GM18861 (cell line): ENCODE results near the gene PRAMEF20.
"Not testable (repeated sequence)": the region's sequence is repeated elsewhere in the genome, so short reads cannot be mapped to it uniquely, and the experiment has no call there.

Experiments
- ATAC-seq: cut with Tn5 transposase; IDR thresholded peaks from one replicate; pipeline ENCODE4 v1.9.1; 2021; ENCODE audit not compliant: unreplicated experiment

Gene PRAMEF20

DNA sequence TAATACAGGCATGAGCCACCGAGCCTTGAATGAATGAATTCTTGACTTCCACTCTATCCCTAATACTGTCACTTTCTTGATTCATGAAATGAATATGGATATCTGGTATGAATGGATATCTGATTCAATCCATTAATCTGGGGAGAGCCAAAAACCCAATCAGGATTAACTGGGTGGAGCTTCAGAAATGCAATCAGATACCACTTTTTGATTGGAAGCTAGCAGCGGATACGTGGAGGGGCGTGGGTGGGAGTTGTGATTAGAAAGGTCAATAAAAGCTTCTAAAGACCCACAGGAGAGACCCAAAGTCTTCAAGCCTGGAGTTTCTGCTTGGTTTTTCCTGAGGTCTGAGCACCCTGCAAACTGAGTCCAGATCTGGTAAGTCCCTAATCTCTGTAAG, at the start of gene PRAMEF20:
PRAMEF20 (plus strand) TSS at position 301 of the 400 bp plus-strand sequence. CDS start 5,905 bp downstream, outside the sequence.
- ATAC-seq = not testable (repeated sequence)

- not testable (repeated sequence) for ATAC-seq
Measured at GRCh38 chr1:13362364-13362763, 47.9 kb upstream of the PRAMEF20 start.

- not testable (repeated sequence) for ATAC-seq
Measured at GRCh38 chr1:13364928-13365327, 45.3 kb upstream of the PRAMEF20 start.

DNA sequence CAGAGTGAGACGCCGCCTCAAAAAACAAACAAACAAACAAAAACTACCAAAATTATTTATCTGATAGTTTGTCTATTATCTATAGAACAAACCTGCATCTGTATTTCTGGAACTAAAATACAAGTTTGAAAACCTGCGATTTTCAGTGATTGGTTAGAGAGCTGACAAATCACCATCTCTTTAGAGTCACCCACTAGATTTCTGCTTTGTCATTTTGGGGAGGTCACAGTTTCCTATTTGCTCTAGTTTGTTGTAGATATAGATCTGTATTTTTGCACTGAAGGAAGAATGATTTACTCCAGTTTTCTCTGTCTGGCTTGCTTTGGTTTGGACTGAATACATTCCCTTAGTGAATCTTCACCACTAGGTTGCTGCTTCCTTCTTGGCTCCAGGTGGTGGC, 43.7 kb upstream of the PRAMEF20 start:
- not testable (repeated sequence) for ATAC-seq

GRCh38 chr1:13368544-13368943, 41.7 kb upstream of the PRAMEF20 start:
- not testable (repeated sequence) for ATAC-seq

GRCh38 chr1:13378983-13379382, 31.3 kb upstream of the PRAMEF20 start:
- not testable (repeated sequence) for ATAC-seq

GRCh38 chr1:13380380-13380779, 29.9 kb upstream of the PRAMEF20 start:
- ATAC-seq = not testable (repeated sequence)

DNA sequence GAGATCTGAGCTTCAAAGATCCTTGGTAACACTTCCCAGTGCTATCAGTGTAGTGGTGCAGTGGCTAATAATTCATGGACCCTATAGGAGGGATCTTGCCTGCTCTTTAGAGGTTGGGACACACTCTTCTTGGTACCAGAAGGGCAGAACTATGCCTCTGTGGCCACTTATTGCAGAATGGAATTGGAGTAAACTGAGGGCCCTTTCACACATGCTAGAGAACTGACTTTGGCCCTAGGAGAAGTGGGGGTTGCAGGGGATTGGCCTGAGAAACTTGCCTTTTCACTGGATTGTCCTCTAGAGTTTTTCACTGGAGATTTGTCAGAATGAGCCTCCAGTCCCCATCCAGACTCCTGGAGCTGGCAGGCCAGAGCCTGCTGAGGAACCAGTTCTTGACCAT, 20.9 kb upstream of the PRAMEF20 start, which contains the start of gene PRAMEF17:
PRAMEF17 (plus strand) TSS at position 301 of the 400 bp plus-strand sequence; CDS start at position 327, 26 bp downstream.
- ATAC-seq = not testable (repeated sequence)

DNA sequence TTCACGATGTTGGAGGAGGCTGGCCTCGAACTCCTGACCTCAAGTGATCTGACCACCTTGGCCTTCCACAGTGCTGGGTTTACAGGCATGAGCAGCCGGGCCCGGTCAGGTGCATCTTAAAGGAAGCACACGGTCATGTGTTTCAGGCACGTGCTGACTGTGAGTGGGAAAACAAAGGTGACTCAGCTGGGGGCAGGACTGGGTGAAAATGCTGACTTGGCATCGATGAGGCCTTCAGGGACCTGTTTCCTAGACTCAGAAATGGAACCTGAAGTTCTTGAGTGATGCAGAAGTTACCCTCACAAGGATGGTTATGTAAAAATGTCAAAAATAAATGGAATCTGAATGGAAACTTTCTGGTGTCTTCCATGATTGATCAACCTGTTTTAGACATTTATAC, 17.2 kb upstream of the PRAMEF20 start:
- ATAC-seq = not testable (repeated sequence)

DNA sequence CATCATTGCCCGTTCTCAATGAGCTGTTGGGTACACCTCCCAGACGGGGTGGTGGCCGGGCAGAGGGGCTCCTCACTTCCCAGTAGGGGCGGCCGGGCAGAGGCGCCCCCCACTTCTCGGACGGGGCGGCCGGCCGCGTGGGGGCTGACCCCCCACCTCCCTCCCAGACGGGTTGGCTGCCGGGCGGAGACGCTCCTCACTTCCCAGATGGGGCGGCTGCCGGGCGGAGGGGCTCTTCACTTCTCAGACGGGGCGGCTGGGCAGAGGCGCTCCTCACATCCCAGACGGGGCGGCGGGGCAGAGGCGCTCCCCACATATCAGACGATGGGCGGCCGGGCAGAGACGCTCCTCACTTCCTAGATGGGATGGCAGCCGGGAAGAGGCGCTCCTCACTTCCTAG, 15.5 kb upstream of the PRAMEF20 start:
- ATAC-seq = not testable (repeated sequence)

- not testable (repeated sequence) for ATAC-seq
Measured at GRCh38 chr1:13395311-13395710, 14.9 kb upstream of the PRAMEF20 start.

GRCh38 chr1:13407811-13408210, 2.4 kb upstream of the PRAMEF20 start:
- ATAC-seq = no peak

DNA sequence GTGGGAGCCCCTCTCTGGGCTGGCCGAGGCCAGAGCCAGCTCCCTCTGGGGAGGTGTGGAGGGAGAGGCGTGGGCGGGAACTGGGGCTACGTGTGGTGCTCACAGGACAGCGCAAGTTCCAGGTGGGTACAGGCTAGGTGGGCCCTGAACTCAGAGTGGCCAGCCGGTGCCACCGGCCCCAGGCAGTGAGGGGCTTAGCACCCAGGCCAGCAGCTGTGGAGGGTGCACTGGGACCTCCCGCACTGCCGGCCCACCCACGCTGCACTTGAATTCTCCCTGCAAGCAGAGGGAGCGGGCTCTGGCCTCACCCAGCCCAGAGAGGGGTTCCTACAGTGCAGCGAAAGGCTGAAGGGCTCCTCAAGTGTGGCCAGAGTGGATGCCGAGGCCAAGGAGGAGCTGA, 20.2 kb downstream of the PRAMEF20 start:
- no peak for ATAC-seq

DNA sequence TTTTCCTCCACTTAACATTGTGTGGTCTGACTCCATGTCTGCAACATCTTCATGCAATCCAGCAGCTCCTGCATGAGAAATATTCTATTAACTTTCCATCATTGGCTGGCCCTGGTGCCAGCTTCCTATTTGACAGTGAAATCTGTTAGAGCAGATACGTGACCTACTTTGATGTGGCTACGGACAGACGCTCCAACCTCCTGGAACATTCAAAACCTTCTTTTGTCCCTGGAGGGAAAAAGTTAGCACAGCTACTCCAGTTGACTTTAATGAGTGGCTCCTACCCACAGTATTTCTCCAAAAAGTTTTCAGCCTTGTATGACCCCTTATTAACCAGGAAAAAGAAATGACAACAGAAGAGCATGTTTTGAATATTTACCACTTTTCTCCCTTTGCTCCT, 22.0 kb downstream of the PRAMEF20 start:
- ATAC-seq = no peak

DNA sequence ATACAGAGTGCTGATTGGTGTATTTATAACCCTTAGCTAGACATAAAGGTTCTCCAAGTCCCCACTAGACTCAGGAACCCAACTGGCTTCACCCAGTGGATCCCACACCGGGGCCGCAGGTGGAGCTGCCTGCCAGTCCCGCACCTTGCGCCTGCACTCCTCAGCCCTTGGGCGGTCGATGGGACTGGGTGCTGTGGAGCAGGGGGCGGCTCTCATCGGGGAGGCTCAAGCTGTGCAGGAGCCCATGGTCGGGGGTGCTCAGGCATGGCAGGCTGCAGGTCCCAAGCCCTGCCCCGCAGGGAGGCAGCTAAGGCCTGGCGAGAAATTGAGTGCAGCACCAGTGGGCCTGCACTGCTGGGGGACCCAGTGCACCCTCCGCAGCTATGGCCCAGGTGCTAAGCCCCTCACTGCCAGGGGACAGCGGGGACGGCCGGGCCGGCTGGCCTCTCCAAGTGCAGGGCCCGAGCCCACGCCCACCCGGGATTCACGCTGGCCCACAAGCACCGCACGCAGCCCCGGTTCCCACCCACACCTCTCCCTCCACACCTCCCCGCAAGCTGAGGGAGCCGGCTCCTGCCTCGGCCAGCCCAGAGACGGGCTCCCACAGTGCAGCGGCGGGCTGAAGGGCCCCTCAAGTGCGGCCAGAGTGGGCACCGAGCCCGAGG, 23.6 kb downstream of the PRAMEF20 start:
- ATAC-seq = not testable (repeated sequence)

- ATAC-seq = no peak
Measured at GRCh38 chr1:13435458-13435857, 25.2 kb downstream of the PRAMEF20 start.

GRCh38 chr1:13439104-13439783, 29.0 kb downstream of the PRAMEF20 start:
- ATAC-seq = not testable (repeated sequence)

DNA sequence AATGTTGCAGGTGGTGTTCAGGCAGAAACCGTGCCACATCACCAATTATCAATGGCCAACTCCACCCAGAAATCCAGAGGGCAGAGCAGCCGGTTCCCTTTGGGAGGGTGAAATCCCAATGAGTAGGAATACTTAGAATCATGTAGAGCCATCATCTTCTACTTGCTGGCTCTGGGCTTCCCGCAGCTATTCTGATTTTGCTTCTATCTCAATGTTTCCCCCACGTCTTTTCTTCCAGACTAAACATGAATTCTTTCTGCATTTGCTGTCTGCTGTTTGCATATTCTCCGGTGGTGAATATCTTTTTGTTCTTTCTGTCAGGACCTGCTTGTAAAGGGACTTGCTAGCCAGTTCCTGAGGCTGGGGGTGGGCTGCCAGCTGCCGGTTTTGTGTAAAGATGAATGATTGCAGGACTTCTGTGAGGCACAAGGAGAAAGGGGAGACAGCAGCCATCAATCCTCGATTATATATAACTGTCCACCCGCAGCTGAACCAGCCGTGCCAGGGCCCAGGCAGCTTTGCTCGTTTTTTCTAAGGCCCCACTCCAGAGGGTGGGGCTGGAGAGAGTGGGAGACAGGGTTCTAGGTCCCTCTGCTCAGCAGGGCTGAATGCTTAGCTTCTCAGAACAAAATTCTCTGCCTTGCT, 33.2 kb downstream of the PRAMEF20 start:
- no peak for ATAC-seq

DNA sequence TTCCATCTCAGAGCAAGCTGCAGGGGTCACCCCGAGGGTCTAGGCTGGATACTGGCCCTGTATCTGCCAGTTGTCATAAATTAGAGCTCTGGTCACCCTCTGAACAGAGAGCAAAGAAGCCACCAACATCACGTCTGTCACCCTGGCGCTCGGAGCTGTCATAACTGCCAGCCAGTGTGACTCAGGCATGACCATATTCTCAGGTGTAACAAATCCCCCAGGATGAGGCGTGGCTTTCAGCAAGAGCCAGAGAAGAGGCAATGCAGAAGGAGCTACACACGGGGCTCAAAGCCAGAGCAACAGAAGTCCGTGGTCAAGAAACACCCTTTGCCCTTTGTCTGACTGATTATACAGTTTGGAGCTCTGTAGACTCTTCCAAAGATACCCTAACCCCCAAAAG, 40.0 kb downstream of the PRAMEF20 start:
- no peak for ATAC-seq

- no peak for ATAC-seq
Measured at GRCh38 chr1:13451399-13451965, 41.2 kb downstream of the PRAMEF20 start.

DNA sequence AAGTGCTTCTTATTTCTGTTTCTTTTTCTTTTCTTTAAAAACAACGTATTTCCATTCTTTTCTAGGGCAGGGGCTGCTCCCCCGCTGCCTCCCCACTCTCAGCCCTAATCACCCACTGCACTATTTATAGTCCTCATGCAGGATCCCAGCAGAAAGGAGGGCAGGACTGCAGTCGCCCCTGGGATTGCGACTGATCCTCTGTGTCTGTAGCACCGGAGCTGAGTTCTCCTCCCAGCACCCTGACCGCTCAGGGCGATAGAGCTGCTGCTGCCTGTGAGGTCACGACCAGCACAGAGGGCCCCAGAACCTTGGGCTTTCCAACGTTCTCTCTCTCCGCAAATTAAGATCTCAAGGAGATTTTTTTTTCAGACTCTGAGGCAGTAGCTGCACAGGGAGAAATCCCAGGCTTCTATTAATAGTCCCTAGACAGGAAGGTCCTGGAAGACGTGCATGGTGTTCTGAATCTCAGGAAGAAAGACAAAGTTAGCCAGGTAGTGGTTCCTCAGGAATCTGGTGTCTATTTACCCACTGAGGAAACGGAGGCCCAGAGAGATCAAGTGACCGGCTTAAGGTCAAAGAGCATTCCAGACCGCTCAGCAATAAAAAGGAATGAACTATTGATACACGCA, 46.8 kb downstream of the PRAMEF20 start:
- no peak for ATAC-seq
